IMR-90 (cell line): ENCODE results near the gene PHLDA2.

ENCODE experiments used
- MAFK ChIP-seq: IDR thresholded peaks from 2 replicates; pipeline ENCODE4 v1.6.1; 2012; ENCODE audit warnings: low read depth, low read length, improper control_type of control experiment
- MAZ ChIP-seq: IDR thresholded peaks from 2 replicates; pipeline ENCODE4 v1.6.1; 2012; ENCODE audit warnings: low read depth, mild to moderate bottlenecking, low read length, improper control_type of control experiment, moderate library complexity, borderline replicate concordance
- POLR2A ChIP-seq: IDR thresholded peaks from 2 replicates; pipeline ENCODE4 v1.6.1; 2012; ENCODE audit warnings: mild to moderate bottlenecking, low read depth, low read length
- RCOR1 ChIP-seq: IDR thresholded peaks from 2 replicates; pipeline ENCODE4 v1.6.1; 2012; ENCODE audit warnings: mild to moderate bottlenecking, low read length, improper control_type of control experiment; ENCODE audit not compliant: insufficient replicate concordance
- TF ChIP-seq, protein P1 (sequence below): conservative IDR thresholded peaks from 2 replicates; pipeline ENCODE4 v1.5.1; 2012; ENCODE audit warnings: mild to moderate bottlenecking, low read depth, low read length, improper control_type of control experiment
- TF ChIP-seq, protein P2 (sequence below): fragments of 150-350 bp; IDR thresholded peaks from 2 replicates; pipeline ENCODE4 v1.6.1; 2017; ENCODE audit warnings: mild to moderate bottlenecking, antibody characterized with exemption, low read length, low read depth

DNA sequence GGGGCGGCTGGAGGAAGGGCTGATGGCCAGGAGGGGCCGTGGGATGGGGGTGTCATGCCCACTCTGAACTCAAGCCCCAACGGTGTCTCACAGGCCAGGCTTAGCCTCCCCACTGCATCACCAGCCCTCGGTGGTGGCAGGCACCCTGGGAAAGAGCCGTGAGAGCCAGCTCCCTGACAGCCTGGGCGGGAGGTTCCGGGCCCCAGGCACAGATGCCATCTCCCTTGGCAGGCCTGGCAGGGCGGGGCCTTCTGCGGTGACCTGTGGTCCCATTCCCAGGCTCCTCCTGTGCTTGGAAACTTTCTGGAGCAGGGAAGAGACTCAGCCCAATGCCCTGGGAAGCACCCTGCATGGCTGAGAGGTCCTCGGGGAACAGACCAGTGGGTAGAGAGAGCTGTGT is 4.8 kb downstream of the PHLDA2 start:
- TF ChIP-seq, protein P1, sequence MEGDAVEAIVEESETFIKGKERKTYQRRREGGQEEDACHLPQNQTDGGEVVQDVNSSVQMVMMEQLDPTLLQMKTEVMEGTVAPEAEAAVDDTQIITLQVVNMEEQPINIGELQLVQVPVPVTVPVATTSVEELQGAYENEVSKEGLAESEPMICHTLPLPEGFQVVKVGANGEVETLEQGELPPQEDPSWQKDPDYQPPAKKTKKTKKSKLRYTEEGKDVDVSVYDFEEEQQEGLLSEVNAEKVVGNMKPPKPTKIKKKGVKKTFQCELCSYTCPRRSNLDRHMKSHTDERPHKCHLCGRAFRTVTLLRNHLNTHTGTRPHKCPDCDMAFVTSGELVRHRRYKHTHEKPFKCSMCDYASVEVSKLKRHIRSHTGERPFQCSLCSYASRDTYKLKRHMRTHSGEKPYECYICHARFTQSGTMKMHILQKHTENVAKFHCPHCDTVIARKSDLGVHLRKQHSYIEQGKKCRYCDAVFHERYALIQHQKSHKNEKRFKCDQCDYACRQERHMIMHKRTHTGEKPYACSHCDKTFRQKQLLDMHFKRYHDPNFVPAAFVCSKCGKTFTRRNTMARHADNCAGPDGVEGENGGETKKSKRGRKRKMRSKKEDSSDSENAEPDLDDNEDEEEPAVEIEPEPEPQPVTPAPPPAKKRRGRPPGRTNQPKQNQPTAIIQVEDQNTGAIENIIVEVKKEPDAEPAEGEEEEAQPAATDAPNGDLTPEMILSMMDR: no peak
- no peak for TF ChIP-seq POLR2A
- TF ChIP-seq RCOR1: no peak
- TF ChIP-seq MAFK: no peak
- no peak for TF ChIP-seq MAZ
- TF ChIP-seq, protein P2, sequence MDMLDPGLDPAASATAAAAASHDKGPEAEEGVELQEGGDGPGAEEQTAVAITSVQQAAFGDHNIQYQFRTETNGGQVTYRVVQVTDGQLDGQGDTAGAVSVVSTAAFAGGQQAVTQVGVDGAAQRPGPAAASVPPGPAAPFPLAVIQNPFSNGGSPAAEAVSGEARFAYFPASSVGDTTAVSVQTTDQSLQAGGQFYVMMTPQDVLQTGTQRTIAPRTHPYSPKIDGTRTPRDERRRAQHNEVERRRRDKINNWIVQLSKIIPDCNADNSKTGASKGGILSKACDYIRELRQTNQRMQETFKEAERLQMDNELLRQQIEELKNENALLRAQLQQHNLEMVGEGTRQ: no peak
